SK-N-SH (cell line): ENCODE results near the gene CAPZA3.
A peak's percentile ranks its signal among the peaks of the same experiment; 100 is the strongest.

Experiments used
- EZH2phosphoT487 ChIP-seq: fragments of 200-600 bp; sonication (generic); IDR thresholded peaks from 2 replicates; pipeline ENCODE4 v1.6.1; 2017; ENCODE audit warnings: low read depth, mixed run types, mild to moderate bottlenecking, antibody characterized with exemption, moderate library complexity, borderline replicate concordance
- FOXM1 ChIP-seq: IDR thresholded peaks from 2 replicates; pipeline ENCODE4 v1.4.0; 2012; ENCODE audit warnings: low read depth, mild to moderate bottlenecking
- JUND ChIP-seq: IDR thresholded peaks from 2 replicates; pipeline ENCODE4 v1.4.0; 2012
- NFIC ChIP-seq: IDR thresholded peaks from 2 replicates; pipeline ENCODE4 v1.4.0; 2012; ENCODE audit warnings: borderline replicate concordance
- POLR2AphosphoS5 ChIP-seq: IDR thresholded peaks from 2 replicates; pipeline ENCODE4 v1.6.1; 2012; ENCODE audit warnings: low read depth, low read length
- RXRA ChIP-seq: IDR thresholded peaks from 2 replicates; pipeline ENCODE4 v1.4.0; 2012; ENCODE audit warnings: low read depth, mild to moderate bottlenecking, borderline replicate concordance
- YY1 ChIP-seq: IDR thresholded peaks from 2 replicates; pipeline ENCODE4 v1.4.0; 2012; ENCODE audit warnings: low read depth, mild to moderate bottlenecking
- TF ChIP-seq, protein P1 (sequence below): fragments of 200-600 bp; sonication (generic); IDR thresholded peaks from 2 replicates; pipeline ENCODE4 v1.6.1; 2017; ENCODE audit warnings: antibody characterized with exemption, mild to moderate bottlenecking, moderate library complexity
- TF ChIP-seq, protein P2 (sequence below): IDR thresholded peaks from 2 replicates; pipeline ENCODE4 v1.6.1; 2012; ENCODE audit warnings: mild to moderate bottlenecking, low read depth, low read length, moderate library complexity

DNA sequence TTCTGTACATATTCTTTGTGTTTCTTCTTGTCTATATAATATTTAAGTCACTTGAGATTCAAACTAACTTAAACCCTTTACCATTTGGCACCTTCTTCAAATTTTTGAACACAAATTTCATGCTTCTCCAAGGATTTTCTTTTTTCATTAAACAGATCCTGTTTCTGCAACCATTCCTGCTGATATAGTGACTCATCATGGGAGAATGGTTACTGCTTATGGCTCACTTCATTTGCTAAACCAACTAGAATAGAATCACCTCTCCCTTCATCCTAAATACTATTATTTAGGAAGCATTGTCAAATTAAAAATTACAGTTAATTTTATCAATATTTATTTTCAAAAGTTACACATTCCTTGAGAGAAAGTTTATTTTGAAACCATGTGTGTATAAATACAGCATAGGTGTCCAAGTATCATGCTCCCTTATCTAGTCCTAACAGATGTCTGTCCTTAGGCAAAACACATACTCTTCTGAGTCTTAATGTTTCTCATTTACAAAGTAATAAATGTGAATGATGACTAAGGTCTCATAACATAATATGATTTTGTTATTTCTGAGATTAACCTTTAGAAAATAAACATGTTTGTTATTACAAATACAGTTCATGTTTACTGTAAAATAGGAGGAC, 40.8 kb upstream of the CAPZA3 start:
- TF ChIP-seq POLR2AphosphoS5 (no peak), YY1 (no peak), EZH2phosphoT487 (no peak), FOXM1 (no peak), RXRA (no peak), NFIC (no peak), JUND (peak; percentile 60)
- TF ChIP-seq, protein P1, sequence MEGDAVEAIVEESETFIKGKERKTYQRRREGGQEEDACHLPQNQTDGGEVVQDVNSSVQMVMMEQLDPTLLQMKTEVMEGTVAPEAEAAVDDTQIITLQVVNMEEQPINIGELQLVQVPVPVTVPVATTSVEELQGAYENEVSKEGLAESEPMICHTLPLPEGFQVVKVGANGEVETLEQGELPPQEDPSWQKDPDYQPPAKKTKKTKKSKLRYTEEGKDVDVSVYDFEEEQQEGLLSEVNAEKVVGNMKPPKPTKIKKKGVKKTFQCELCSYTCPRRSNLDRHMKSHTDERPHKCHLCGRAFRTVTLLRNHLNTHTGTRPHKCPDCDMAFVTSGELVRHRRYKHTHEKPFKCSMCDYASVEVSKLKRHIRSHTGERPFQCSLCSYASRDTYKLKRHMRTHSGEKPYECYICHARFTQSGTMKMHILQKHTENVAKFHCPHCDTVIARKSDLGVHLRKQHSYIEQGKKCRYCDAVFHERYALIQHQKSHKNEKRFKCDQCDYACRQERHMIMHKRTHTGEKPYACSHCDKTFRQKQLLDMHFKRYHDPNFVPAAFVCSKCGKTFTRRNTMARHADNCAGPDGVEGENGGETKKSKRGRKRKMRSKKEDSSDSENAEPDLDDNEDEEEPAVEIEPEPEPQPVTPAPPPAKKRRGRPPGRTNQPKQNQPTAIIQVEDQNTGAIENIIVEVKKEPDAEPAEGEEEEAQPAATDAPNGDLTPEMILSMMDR = no peak
- TF ChIP-seq, protein P2, sequence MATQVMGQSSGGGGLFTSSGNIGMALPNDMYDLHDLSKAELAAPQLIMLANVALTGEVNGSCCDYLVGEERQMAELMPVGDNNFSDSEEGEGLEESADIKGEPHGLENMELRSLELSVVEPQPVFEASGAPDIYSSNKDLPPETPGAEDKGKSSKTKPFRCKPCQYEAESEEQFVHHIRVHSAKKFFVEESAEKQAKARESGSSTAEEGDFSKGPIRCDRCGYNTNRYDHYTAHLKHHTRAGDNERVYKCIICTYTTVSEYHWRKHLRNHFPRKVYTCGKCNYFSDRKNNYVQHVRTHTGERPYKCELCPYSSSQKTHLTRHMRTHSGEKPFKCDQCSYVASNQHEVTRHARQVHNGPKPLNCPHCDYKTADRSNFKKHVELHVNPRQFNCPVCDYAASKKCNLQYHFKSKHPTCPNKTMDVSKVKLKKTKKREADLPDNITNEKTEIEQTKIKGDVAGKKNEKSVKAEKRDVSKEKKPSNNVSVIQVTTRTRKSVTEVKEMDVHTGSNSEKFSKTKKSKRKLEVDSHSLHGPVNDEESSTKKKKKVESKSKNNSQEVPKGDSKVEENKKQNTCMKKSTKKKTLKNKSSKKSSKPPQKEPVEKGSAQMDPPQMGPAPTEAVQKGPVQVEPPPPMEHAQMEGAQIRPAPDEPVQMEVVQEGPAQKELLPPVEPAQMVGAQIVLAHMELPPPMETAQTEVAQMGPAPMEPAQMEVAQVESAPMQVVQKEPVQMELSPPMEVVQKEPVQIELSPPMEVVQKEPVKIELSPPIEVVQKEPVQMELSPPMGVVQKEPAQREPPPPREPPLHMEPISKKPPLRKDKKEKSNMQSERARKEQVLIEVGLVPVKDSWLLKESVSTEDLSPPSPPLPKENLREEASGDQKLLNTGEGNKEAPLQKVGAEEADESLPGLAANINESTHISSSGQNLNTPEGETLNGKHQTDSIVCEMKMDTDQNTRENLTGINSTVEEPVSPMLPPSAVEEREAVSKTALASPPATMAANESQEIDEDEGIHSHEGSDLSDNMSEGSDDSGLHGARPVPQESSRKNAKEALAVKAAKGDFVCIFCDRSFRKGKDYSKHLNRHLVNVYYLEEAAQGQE = no peak
